ENCODE data around the gene SEC22A. TPM values are rescaled to one million over a fixed set of nuclear protein-coding genes. Genes with fewer than 3 reads are reported as not detected.

SEC22A gene
- total RNA-seq, 3 donors from 2014 or later = 28.5 to 45.2 (median 33.1) TPM

DNA sequence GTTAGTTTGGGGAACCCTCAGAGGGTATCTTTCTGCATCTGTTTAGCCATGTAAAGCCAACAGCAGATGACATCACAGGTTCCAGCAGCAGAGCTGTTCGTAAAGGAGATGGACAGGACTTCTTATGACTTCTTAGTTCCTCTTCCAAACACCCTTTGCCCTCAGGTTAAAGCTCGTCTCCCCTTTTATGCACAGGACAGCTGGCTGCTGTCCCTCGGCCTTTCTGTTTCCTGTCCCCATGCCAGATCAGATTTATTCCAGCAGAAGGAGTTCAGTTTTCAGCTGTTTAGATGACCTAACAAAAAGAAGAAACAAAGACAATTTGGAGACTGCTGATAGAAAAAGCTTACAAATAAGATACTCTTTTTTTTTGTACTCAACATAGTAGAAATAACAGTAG, 45.1 kb downstream of the SEC22A start:
- Histone ChIP-seq H3K36me3 (no peaks in the 10 kb centered on the region), H3K4me3 (no peak overlapping the region), H3K4me1 (no peaks in the 10 kb centered on the region), H3K27me3 (no peaks in the 10 kb centered on the region), H3K27ac (no peak overlapping the region), H3K9me3 (no peaks in the 10 kb centered on the region)
- DNase-seq (ENCODE audit: low spot score in 2 of 2) = no peak
- intact Hi-C loops (cut with DNase I; ENCODE audit: low total_unique reads) = no loop called here
- no peak for TF ChIP-seq POLR2AphosphoS5 (IDR thresholded peaks at IDR 0.05)
- TF ChIP-seq POLR2A (IDR thresholded peaks at IDR 0.05) = no peak
- TF ChIP-seq, protein P1, sequence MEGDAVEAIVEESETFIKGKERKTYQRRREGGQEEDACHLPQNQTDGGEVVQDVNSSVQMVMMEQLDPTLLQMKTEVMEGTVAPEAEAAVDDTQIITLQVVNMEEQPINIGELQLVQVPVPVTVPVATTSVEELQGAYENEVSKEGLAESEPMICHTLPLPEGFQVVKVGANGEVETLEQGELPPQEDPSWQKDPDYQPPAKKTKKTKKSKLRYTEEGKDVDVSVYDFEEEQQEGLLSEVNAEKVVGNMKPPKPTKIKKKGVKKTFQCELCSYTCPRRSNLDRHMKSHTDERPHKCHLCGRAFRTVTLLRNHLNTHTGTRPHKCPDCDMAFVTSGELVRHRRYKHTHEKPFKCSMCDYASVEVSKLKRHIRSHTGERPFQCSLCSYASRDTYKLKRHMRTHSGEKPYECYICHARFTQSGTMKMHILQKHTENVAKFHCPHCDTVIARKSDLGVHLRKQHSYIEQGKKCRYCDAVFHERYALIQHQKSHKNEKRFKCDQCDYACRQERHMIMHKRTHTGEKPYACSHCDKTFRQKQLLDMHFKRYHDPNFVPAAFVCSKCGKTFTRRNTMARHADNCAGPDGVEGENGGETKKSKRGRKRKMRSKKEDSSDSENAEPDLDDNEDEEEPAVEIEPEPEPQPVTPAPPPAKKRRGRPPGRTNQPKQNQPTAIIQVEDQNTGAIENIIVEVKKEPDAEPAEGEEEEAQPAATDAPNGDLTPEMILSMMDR (IDR thresholded peaks at IDR 0.05) = no peak

DNA sequence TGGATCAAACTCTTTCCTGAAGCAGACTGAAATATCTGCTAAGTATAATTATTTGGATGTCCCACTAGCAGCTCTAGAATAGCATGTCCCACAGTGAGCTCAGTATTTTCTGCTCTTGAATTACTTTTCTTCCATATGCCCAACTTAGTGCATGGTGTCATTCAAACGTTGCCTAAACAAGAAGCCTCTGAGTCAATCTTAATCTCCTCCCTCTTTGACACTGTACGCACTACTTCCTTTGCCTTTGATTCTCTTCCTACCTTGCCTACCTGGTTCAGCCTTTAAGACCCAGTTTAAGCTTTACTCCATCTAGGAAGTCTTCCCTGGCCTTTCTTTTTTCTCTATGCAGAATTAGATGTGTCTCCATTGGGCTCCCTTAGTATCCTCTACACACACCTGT, 54.5 kb downstream of the SEC22A start:
- H3K9me3 ChIP-seq = no peaks in the 10 kb centered on the region
- no peak overlapping the region for H3K27ac ChIP-seq
- H3K4me1 ChIP-seq = no peaks in the 10 kb centered on the region
- H3K36me3 ChIP-seq = no peaks in the 10 kb centered on the region
- no peak overlapping the region for H3K4me3 ChIP-seq
- DNase-seq (ENCODE audit: low spot score in 2 of 2) = no peak
- intact Hi-C loops (cut with DNase I; ENCODE audit: low total_unique reads) = no loop called here
- no peaks in the 10 kb centered on the region for H3K27me3 ChIP-seq
- TF ChIP-seq, protein P1 (IDR thresholded peaks at IDR 0.05) = no peak
- TF ChIP-seq POLR2A (IDR thresholded peaks at IDR 0.05) (no peak), POLR2AphosphoS5 (IDR thresholded peaks at IDR 0.05) (no peak)

DNA sequence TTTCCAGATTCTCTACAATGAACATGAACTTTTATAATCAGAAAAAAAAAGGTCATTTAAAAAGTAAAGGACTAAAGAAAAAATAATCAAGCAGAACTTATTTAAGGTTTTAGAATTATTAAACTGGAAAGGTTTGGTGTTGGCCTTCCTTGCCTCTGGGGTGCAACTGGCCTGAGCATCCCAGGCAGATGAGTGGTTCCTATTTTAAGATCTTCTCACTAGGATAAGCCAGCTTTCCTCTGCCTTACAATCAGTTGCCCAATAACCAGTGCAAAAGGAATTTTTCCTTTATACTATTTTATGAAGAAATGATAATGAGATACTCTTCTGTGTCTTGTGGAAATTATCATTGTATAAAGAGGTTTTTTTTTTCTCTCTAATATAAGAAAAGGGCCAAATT, 56.6 kb downstream of the SEC22A start:
- intact Hi-C loops (cut with DNase I; ENCODE audit: low total_unique reads) = no loop called here
- Histone ChIP-seq H3K27me3 (no peaks in the 10 kb centered on the region), H3K9me3 (no peaks in the 10 kb centered on the region), H3K36me3 (no peaks in the 10 kb centered on the region), H3K4me3 (no peak overlapping the region), H3K27ac (no peak overlapping the region), H3K4me1 (no peaks in the 10 kb centered on the region)
- TF ChIP-seq, protein P1 (IDR thresholded peaks at IDR 0.05) = no peak
- TF ChIP-seq POLR2A (IDR thresholded peaks at IDR 0.05) (no peak), POLR2AphosphoS5 (IDR thresholded peaks at IDR 0.05) (no peak)
- no peak for DNase-seq (ENCODE audit: low spot score in 2 of 2)

DNA sequence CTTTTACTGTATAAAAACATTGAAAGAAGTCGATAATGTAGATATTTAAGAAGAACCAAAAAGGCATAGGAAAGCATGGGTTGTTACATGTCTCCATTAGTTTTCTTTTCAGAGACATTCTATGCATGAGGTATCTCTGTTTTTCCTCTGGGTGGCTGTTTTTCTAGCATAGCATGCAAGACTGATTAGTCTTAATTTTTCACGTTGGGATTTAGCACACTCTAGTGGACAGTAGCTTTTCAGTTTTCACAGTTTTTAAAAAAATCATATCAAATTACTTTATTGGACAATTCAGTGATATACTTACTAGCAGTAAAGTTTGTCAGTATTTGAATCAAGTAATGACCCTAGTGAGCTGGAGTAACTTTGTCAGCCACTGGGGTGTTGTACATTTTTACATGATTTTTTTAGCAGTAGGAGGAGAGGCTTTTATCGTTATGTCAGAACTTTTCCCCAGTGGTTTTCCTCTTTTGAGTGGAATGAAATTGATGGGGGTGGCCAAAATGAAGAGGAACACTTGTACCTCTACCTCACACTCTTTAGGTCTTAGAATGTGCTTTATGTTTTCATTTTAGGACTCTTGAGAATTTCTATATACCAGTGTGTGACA, 57.2 kb downstream of the SEC22A start:
- H3K4me3 ChIP-seq = no peak overlapping the region
- no peaks in the 10 kb centered on the region for H3K9me3 ChIP-seq
- H3K4me1 ChIP-seq = no peaks in the 10 kb centered on the region
- TF ChIP-seq POLR2AphosphoS5 (IDR thresholded peaks at IDR 0.05) = no peak
- TF ChIP-seq, protein P1 (IDR thresholded peaks at IDR 0.05) = peak in 2 of 3 donors; percentile 42 to 69
- no peak for DNase-seq (ENCODE audit: low spot score in 2 of 2)
- H3K27ac ChIP-seq = no peak overlapping the region
- H3K36me3 ChIP-seq = no peaks in the 10 kb centered on the region
- no peaks in the 10 kb centered on the region for H3K27me3 ChIP-seq
- intact Hi-C loops (cut with DNase I; ENCODE audit: low total_unique reads) = no loop called here

DNA sequence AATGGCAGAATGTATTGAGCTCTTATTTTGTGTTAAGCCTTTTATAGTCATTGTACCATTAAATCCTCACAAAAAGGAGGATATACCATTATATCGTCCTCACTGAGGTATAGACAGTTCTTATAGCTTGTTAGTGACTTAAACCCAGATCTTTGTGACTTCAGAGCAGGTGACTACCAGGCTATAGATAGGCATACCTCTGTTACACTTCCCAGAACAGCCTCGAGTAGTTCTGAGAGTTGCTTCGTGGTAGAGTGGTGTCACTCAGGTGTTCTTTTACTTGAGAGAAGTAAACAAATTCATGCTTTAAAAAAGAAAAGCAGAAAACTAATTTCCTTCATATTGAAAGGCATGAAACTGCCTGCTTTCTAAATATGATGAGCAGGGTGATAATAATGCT, 59.9 kb downstream of the SEC22A start:
- Histone ChIP-seq H3K4me1 (no peaks in the 10 kb centered on the region), H3K36me3 (no peaks in the 10 kb centered on the region), H3K9me3 (no peaks in the 10 kb centered on the region), H3K27ac (no peak overlapping the region), H3K27me3 (no peaks in the 10 kb centered on the region), H3K4me3 (no peak overlapping the region)
- TF ChIP-seq, protein P1 (IDR thresholded peaks at IDR 0.05) = no peak
- TF ChIP-seq POLR2AphosphoS5 (IDR thresholded peaks at IDR 0.05) = no peak
- TF ChIP-seq POLR2A (IDR thresholded peaks at IDR 0.05) = no peak
- intact Hi-C loops (cut with DNase I; ENCODE audit: low total_unique reads) = no loop called here
- no peak for DNase-seq (ENCODE audit: low spot score in 2 of 2)
